ENCODE measurements around the gene MGAT5. TPM values are rescaled to one million over a fixed set of nuclear protein-coding genes. Genes with fewer than 3 reads are reported as not detected.

Gene MGAT5
- total RNA-seq, 1 experiment from 2014 or later: 34.0 TPM

DNA sequence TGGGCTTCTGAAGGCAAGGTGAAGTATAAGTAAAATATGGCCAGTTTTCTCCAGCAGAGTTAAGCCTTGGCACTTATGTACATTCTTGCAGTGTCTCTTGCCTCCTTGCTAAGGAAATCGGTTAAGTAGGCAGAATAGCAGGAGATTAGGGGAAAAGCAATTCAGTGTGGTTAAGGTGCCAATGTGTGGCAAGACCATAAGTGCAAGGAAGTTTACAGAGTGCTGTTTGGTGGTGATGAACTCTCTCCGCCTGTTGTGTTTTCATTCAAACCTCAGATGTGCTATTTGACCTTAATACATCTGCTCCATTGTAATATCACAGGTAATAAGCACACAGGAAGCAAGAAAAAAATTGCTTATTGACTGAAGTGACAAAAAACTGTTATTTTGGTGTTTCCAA is 156.1 kb downstream of the MGAT5 start:
- no peak overlapping the region for H3K4me3 ChIP-seq (replicated peaks in 1 of 2; ENCODE audit: low read depth in 1 of 2, low read length in 2 of 2)
- intact Hi-C loops (cut with micrococcal nuclease): loop anchor here (5.0 kb wide), 1 partner anchor 163 kb away; no protein-coding TSS in a partner anchor
- POLR2A ChIA-PET: no interaction called here
- peaks cover 0 to 9% of the 10 kb centered on the region in 2 experiments; a peak in 2 of 4 replicates for H3K4me1 ChIP-seq (ENCODE audit: control insufficient read depth in 1 of 2, insufficient read depth in 2 of 2, low read length in 2 of 2)
- no peaks in the 10 kb centered on the region for H3K79me2 ChIP-seq (ENCODE audit: insufficient read depth, low read length)
- CTCF ChIA-PET: no interaction called here
- DNase-seq (ENCODE audit: low read depth, low spot score) (no peak), ATAC-seq (no peak)
- no TSS peak for BruUV-seq (replicated peaks)
- no peaks in the 10 kb centered on the region for H3K27me3 ChIP-seq (ENCODE audit: insufficient read depth, low read length)
- TF ChIP-seq POLR2AphosphoS5 (IDR thresholded peaks at IDR 0.05; ENCODE audit: low read depth, low read length) (no peak), CBX3 (IDR thresholded peaks at IDR 0.05; ENCODE audit: low read depth) (no peak), ZNF274 (IDR thresholded peaks at IDR 0.05; ENCODE audit: low read depth, low read length) (no peak), RAD21 (IDR thresholded peaks at IDR 0.05; ENCODE audit: low read depth) (no peak), EZH2 (IDR thresholded peaks at IDR 0.05) (no peak), EZH2phosphoT487 (IDR thresholded peaks at IDR 0.05; ENCODE audit: borderline replicate concordance) (no peak), JUND (IDR thresholded peaks at IDR 0.05) (no peak), ATF3 (IDR thresholded peaks at IDR 0.05) (no peak)
- TF ChIP-seq, protein P1, sequence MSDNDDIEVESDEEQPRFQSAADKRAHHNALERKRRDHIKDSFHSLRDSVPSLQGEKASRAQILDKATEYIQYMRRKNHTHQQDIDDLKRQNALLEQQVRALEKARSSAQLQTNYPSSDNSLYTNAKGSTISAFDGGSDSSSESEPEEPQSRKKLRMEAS (IDR thresholded peaks at IDR 0.05): no peak
- TF ChIP-seq, protein P2, sequence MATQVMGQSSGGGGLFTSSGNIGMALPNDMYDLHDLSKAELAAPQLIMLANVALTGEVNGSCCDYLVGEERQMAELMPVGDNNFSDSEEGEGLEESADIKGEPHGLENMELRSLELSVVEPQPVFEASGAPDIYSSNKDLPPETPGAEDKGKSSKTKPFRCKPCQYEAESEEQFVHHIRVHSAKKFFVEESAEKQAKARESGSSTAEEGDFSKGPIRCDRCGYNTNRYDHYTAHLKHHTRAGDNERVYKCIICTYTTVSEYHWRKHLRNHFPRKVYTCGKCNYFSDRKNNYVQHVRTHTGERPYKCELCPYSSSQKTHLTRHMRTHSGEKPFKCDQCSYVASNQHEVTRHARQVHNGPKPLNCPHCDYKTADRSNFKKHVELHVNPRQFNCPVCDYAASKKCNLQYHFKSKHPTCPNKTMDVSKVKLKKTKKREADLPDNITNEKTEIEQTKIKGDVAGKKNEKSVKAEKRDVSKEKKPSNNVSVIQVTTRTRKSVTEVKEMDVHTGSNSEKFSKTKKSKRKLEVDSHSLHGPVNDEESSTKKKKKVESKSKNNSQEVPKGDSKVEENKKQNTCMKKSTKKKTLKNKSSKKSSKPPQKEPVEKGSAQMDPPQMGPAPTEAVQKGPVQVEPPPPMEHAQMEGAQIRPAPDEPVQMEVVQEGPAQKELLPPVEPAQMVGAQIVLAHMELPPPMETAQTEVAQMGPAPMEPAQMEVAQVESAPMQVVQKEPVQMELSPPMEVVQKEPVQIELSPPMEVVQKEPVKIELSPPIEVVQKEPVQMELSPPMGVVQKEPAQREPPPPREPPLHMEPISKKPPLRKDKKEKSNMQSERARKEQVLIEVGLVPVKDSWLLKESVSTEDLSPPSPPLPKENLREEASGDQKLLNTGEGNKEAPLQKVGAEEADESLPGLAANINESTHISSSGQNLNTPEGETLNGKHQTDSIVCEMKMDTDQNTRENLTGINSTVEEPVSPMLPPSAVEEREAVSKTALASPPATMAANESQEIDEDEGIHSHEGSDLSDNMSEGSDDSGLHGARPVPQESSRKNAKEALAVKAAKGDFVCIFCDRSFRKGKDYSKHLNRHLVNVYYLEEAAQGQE (IDR thresholded peaks at IDR 0.05; ENCODE audit: low read depth): no peak
- H3K4me2 ChIP-seq (ENCODE audit: low read length): no peak overlapping the region
- H3K27ac ChIP-seq (ENCODE audit: low read depth, low read length): no peak overlapping the region
- H4K20me1 ChIP-seq (ENCODE audit: insufficient read depth): no peaks in the 10 kb centered on the region
- H3K36me3 ChIP-seq (ENCODE audit: control insufficient read depth in 1 of 2, insufficient read depth in 2 of 2, low read length in 2 of 2): no peaks in the 10 kb centered on the region
- no peaks in the 10 kb centered on the region for H3K9me2 ChIP-seq (ENCODE audit: insufficient read depth)
- H2AFZ ChIP-seq (ENCODE audit: low read depth, low read length, poor library complexity, severe bottlenecking): no peak overlapping the region
- H3K9ac ChIP-seq (ENCODE audit: low read length): no peak overlapping the region
- H3K9me3 ChIP-seq (ENCODE audit: control insufficient read depth in 1 of 2, insufficient read depth in 1 of 2, low read depth in 1 of 2, low read length in 2 of 2): no peaks in the 10 kb centered on the region
- RAD21 ChIA-PET (ENCODE audit: low non-redundant PET in 1 of 2, low total read pairs in 2 of 2, uncharacterized antibody in 2 of 2, unreplicated experiment in 2 of 2): no interaction called here

Measured in HCT116 (cell line).